SH-SY5Y (cell line): Measurements from ENCODE around the gene ADGRB2.

ENCODE experiments used
- GATA2 ChIP-seq: IDR thresholded peaks from 2 replicates; pipeline ENCODE4 v1.6.1; 2011; ENCODE audit warnings: mild to moderate bottlenecking, low read depth, low read length
- GATA3 ChIP-seq: IDR thresholded peaks from 2 replicates; pipeline ENCODE4 v1.6.1; 2011; ENCODE audit warnings: low read depth, mild to moderate bottlenecking, low read length, moderate library complexity

Gene ADGRB2

DNA sequence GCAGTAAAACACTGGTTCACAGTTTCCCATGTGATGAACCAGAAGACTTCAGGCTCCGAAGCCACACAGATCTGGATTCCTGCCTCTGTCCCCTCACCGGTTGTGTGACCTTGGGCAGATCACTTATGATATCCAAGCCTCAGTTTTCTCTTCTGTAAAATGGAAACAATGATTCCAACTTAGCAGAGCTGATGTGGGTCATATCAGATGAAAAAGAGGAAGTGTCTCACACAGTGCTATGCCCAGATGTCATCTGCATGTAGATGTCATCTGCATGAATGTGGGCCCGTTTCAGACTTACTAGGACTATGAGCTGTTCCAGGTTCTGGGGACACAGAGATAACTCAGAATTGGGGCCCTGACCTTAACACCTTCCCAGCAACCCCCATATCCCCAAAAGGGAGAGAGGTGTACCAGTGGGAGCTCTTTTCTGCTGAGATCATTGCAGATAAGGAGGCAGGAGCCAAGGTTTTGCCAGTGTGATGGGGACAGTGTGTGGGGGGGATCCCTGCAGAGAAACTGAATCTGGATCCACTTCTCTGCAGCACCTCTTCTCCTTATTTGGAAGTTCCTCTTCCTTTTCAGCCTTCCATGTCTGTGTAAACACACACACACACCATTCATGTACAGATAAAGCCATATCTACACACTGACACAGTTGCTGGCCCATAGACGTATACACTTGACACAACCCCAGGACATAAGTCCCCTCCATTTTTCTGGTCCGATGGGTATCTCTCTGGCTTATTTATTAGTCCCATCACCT, 5.0 kb upstream of the ADGRB2 start:
- no peak for TF ChIP-seq GATA3
- peak; percentile 77; the same call in 1 of the 2 replicates for TF ChIP-seq GATA2

DNA sequence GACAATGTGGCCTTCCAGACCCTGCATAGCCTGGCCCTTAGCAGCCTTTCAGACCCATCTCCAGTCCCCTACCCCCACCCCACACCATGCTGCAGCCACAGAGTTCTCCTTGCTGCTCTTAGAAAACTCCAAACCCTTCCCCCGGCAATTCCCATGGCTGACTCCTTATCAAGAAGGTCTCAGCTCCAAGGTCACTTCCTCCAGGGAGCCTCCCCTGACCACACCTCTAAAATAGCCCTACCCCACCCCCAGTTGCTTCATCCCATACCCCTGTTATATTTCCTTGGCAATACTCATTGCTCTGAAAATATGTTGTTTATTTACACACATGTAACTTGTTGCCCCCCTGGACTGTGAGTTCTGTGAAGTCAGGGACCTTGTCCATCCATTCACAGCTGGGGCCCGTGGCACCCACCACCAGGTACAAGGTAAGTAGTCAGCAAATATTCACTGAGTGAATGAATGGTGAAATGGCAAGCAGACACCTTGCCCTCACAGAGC, 4.3 kb upstream of the ADGRB2 start:
- TF ChIP-seq GATA3 (no peak), GATA2 (no peak)

DNA sequence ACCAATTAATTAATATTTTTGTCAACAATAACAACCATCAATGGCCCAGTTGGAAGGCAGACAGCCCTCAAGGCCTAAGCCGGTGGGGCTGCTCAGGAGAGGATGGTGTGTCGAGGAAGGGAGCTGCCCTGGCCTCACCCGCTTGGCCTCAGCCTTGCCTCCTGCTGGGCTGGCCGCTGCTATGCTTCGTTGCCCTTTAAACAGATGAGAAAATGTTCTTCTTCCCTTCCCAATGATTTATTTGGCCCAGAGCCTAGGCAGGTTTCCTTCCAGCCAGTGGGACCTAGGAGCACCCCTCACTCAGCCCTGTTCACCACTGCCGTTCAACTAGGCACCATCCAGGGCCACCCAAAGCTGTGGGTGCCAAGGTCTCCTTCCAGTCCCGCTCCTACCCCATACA, 3.1 kb upstream of the ADGRB2 start:
- TF ChIP-seq GATA3 (no peak), GATA2 (no peak)

DNA sequence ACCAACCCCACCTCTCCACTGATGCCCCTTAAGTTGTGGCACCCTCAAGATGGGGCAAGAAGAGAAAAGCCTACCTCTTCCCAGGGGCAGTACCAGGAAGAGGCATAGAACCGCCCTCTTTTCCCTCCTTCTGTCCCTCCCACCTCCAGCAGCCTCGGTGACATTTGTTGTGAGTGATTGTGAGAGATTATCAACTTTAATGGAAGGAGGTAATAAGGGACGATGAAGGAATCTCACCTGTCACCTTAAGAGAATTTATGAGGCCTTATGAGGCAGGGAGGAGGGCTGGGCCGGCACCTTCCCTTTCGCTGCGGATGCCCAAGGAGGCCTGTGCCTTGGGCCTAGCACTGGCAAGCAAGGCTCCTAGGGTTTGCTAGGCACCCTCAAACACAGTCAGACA, 1.4 kb upstream of the ADGRB2 start:
- TF ChIP-seq GATA3 (no peak), GATA2 (no peak)

- TF ChIP-seq GATA3 (no peak), GATA2 (no peak)
Observed at GRCh38 chr1:31765041-31765467, 914 bp upstream of the ADGRB2 start.

DNA sequence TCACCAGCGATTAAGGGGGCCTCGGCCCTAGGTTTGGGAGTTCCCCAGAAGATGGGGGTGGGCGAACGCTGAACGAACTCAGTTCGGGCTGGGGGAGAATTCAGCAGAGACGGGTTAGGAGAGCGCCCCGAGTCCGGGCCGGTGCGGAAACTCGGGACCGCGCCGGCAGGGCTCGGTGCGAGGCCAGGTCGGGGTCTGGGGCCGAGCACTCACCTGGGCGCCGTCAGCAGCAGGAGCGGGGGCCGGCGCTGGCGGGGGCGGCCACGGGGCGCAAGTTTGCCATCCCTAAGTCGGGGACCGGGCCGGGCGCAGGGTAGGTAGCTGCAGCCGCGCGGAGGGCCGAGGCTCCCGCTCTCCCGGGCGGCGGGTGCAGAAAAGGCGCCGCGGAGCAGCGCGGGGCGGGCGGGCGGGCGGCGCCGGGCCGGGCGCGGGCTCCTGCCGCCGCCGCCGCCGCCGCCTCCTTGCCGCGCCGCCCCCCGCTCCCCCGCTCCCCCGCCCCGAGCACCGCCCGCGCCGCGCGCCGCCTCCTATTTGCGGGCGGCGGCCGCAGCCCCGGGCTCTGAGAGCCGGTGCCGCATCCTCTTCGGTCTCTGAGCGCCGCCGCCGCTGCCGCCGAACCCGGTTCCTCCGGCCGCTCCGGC, 349 bp downstream of the ADGRB2 start:
- TF ChIP-seq GATA2 = no peak
- TF ChIP-seq GATA3 = no peak

- no peak for TF ChIP-seq GATA3
- TF ChIP-seq GATA2 = 0 out of 2 replicates have a peak, but pooled peaks have one; percentile 4
Observed at GRCh38 chr1:31762726-31763670, 1.1 kb downstream of the ADGRB2 start.

GRCh38 chr1:31762323-31762722, 1.8 kb downstream of the ADGRB2 start:
- no peak for TF ChIP-seq GATA3
- no peak for TF ChIP-seq GATA2

GRCh38 chr1:31761883-31762282, 2.3 kb downstream of the ADGRB2 start:
- no peak for TF ChIP-seq GATA3
- no peak for TF ChIP-seq GATA2

- TF ChIP-seq GATA2 (no peak), GATA3 (no peak)
Observed at GRCh38 chr1:31760471-31761470, 3.4 kb downstream of the ADGRB2 start.

- TF ChIP-seq GATA2 = no peak
- TF ChIP-seq GATA3 = no peak
Observed at GRCh38 chr1:31759298-31760023, 4.7 kb downstream of the ADGRB2 start.

- no peak for TF ChIP-seq GATA3
- no peak for TF ChIP-seq GATA2
Observed at GRCh38 chr1:31758823-31759222, 5.3 kb downstream of the ADGRB2 start.
